MV-4-11 (cell line): ENCODE measurements around the gene MAN1C1.

Experiments
- DNase-seq: peaks from one replicate; lab custom pipeline; 2025; lab: John Stamatoyannopoulos, UW

Gene MAN1C1

GRCh38 chr1:25616095-25616986, at the start of gene MAN1C1:
MAN1C1 (plus strand) TSS chr1:25616791; CDS start chr1:25617798, 1,007 bp downstream.
- peak; percentile 62 for DNase-seq

GRCh38 chr1:25567710-25568089, 48.9 kb upstream of the MAN1C1 start:
- DNase-seq = no peak

GRCh38 chr1:25568090-25568833, 48.3 kb upstream of the MAN1C1 start:
- peak; percentile 74 for DNase-seq

DNA sequence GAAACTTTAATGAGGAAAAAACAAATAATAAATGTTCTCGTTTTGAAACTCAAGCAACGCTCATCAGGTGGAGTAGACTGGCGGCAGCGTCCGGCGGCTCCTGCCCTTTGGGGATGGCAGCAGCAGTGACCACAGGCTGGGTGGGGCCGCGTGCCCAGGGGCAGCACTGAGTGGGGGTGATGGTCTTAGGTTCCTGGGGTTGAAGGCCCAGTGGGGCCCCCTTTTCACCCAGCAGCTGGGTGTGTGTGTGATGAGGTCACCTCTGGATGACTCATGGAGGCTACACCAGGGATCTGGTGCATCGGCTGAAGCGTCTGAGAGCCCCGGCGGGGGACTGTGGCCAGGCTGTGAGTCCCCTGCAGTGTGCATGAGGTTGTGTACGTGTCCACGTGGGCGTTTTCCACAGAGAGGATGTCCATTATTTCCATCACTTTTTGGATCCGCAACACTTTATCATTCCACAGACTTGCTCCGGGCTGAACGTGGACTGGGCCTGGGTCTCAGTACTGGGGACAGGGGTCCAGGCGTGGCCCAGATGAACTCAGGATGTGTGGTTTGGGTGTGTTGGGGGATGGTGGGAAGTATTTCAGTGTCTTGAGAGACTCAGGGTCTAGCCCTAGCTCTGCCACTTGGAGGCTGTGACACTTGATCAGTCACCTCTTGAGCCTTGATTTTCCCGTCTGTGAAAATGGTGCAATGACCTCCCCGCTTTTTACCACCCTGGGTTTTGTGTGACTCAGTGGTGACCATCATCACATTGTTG, 47.6 kb upstream of the MAN1C1 start:
- DNase-seq = peak; percentile 77

DNA sequence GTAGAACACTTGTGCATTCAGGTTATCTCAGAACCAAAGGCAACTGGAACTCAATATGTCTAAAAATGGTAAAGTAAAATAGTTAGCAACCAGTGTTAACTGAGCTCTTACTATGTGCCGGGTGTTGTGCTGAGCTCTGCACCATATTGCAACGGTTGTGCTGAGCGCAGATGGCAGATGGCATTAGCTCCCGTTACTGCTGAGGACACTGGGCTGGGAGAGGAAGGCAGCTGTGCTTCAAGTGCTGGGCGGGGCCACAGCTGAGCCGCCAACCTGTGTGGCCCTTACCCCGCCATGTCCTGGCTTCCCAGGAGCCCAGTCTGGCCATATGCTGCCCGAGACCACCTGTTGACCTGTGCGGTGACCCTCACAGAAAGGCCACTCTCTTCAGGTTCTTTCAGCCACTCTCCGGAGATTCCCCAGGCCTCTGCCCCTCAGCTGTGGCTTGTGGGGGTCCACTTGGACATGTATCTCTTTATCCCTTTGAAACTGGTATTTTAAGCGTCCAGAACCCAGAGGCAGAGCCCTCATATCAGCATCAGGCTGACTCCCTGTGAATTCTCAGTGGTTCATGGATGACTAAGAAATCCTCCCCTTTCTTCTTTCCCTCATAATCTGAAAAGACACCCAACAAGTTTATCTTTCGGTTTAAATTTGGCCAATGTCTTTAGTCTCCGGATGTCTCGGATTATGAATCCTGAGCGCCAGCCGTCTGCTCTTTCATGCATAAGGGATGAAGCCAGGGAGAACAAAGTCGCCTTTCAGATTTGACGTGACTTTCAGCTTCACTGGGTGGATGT, 46.8 kb upstream of the MAN1C1 start:
- DNase-seq = no peak

- no peak for DNase-seq
These were observed 45.6 kb upstream of the MAN1C1 start for GRCh38 chr1:25570798-25571521.

GRCh38 chr1:25571522-25571970, 45.0 kb upstream of the MAN1C1 start:
- no peak for DNase-seq

- DNase-seq = no peak
These were observed 44.5 kb upstream of the MAN1C1 start for GRCh38 chr1:25572107-25572506.

- DNase-seq = peak; percentile 11
These were observed 43.6 kb upstream of the MAN1C1 start for GRCh38 chr1:25572708-25573590.

DNA sequence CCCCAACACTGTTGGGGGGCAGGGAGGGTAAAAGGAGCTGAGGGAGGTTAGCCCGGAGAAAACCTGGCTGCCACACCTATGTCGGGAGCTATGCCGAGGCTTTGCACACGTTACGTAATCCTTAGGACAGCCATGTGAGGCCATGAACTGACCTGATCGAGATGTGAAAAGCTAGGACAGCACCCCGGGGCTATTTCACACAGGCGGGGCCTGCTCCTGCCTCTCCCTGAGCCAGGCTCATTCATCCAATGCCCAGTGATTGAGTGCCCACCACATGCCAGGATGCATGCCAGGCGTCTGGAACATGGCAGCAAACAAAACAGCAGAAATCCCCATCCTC, 43.0 kb upstream of the MAN1C1 start:
- DNase-seq = no peak

GRCh38 chr1:25573961-25574360, 42.6 kb upstream of the MAN1C1 start:
- DNase-seq = no peak

GRCh38 chr1:25575191-25575590, 41.4 kb upstream of the MAN1C1 start:
- DNase-seq = no peak

DNA sequence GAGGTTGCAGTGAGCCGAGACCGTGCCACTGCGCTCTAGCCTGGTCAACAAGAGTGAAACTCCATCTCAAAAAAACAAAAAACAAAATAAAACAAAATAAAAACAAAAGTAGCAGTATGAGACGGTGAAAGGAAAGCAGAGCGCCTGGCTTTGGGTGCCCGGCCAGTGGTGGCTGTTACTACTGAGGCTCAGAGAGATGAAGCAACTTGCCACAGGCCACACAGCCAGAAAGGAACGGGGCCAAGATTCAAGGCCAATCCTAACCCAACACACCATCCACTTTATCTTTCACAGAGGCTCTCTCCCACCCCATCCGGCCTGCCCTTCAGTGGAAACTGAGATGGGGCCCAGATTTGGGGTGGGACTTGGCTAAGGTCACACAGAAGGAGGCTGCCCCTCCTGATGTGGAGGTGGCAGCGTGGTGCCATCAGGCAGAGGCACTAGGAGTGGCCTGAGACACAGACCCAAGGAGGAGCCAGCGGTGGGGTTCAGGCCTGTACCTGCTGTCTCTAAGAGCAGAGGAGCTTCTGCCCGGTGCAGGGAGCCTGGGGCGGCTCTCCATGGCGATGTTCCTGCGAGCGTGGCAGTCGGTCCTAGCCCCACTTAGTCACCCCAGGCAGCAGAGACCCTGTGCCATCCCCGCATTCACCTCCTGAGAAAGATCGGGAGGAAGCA, 40.0 kb upstream of the MAN1C1 start:
- no peak for DNase-seq

GRCh38 chr1:25577134-25577920, 39.3 kb upstream of the MAN1C1 start:
- DNase-seq = no peak

DNA sequence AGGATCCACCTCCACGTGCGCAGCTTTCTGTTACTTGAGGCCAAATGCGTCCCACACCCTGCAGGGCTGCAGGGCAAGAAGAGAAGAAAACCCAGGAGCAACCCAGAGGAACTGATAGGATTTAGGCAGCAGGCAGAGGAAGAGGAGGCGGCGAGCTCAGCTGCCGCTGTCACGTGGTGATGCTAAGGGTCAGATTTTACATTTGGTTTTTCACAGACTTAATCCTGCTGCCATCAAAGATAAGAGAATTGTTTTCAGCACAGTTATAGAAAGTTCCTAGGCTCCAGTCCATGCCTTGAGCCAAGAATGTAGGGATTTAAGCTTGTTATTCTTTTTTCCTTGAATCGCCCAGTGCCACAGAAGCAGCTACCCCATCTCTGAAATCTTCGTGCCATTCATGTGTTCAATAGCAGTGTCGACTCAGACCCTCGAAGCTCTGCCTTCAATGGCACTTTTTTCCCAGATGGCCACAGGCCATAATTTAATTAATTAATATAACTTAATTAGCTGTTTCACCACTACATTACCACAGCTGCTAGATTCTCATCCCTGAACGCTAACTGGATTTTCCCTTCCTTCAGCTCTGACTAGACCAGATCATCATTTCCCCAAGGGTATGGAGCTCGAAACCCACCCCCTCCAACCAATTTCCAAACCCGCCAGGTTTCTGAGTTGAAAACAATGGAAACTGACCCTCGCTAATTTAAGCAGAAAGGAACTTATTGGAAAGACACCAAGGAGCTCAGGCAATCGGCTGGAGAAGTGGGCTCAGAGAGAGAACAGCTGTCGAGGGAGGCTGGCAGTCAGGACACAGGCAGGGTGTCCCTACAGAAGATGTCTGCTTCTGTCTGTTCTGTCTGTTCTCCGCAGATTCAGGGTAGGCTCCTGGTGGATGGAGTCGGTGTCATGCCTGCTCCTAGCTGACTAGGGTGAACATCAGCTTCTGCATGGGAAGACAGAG, 37.0 kb upstream of the MAN1C1 start:
- DNase-seq = no peak

GRCh38 chr1:25580927-25581326, 35.7 kb upstream of the MAN1C1 start:
- peak; percentile 19 for DNase-seq

GRCh38 chr1:25581764-25582163, 34.8 kb upstream of the MAN1C1 start:
- no peak for DNase-seq
